ENCODE data around the gene SLC3A2. TPM values are rescaled to one million over a fixed set of nuclear protein-coding genes. Genes with fewer than 3 reads are reported as not detected.

SLC3A2 gene
- 100 to 1,000 TPM; 200 to 235 (median 207) TPM for total RNA-seq
- total RNA-seq (2013), result 94.4 TPM

DNA sequence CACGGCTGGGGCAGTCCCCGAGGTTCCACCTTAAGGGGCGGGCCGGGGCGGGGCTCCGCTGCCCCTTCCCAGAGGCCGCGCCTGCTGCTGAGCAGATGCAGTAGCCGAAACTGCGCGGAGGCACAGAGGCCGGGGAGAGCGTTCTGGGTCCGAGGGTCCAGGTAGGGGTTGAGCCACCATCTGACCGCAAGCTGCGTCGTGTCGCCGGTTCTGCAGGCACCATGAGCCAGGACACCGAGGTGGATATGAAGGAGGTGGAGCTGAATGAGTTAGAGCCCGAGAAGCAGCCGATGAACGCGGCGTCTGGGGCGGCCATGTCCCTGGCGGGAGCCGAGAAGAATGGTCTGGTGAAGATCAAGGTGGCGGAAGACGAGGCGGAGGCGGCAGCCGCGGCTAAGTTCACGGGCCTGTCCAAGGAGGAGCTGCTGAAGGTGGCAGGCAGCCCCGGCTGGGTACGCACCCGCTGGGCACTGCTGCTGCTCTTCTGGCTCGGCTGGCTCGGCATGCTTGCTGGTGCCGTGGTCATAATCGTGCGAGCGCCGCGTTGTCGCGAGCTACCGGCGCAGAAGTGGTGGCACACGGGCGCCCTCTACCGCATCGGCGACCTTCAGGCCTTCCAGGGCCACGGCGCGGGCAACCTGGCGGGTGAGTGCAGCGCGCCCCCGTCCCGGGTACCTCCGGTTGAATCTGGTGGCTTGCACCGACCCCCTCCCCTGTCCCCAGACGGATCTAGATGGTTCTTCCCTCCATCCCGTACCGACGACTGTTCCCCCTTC is at the start of gene SLC3A2:
TSS of gene SLC3A2 (plus strand) at position 94 of the 776 bp plus-strand sequence. CDS start at position 222, 128 bp downstream.
- H3K36me3 ChIP-seq (ENCODE audit: control insufficient read depth, insufficient read depth, low read length), result peaks cover 33% of the 10 kb centered on the region
- peak; percentile 88 to 94 for DNase-seq

DNA sequence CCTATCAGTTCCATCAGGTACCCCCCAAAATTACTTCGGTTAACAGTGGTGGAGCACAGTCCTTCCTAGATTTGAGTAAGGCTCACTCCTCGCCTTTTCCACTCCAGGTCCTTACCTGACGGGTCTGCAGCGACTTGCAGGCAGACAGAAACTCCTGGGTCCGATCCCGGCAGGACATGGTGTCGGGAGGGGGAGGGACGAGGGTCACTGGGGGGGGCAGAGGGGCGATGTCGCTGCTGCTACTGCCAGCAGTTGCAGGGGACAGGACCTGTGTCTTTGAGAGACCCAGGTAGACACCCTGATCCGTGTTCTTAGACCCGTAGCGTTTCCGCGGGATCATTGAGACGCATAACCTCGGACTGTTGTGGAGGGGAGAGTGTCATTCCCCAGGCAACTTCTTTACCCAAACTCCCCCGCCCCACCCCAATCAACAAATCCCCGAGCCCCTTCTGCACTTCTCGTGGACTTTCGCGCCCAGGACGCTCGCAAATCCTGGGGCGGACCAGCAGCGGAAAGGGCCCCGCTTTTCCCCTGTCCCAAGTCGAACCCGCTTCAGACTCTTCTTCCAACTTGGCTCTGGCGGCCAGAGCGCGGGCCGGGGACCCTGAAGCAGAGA is 49.7 kb upstream of the SLC3A2 start:
- no peaks in the 10 kb centered on the region for H3K36me3 Mint-ChIP-seq

More for the DNA sequence above, at the start of gene SLC3A2:
- Histone ChIP-seq H3K4me1 (ENCODE audit: control insufficient read depth, insufficient read depth, low read length) (peaks cover 36% of the 10 kb centered on the region), H3K4me3 (ENCODE audit: low read length) (peak within 1 kb of the TSS; percentile 100), H3K27ac (ENCODE audit: low read length) (peak within 1 kb of the TSS; percentile 90), H3K9me3 (ENCODE audit: control insufficient read depth, insufficient read depth, low read length) (no peaks in the 10 kb centered on the region), H3K27me3 (ENCODE audit: control insufficient read depth, insufficient read depth, low read length) (no peaks in the 10 kb centered on the region)
- Mint-ChIP-seq H3K36me3 (peaks cover 28% of the 10 kb centered on the region), H3K9me3 (no peaks in the 10 kb centered on the region), H3K4me1 (peaks cover 41 to 56% of the 10 kb centered on the region in 2 donors), H3K27me3 (ENCODE audit: low read depth in 2 of 2) (no peaks in the 10 kb centered on the region), H3K4me3 (peak within 1 kb of the TSS; percentile 100), H3K27ac (peak within 1 kb of the TSS; percentile 99)
- WGBS (ENCODE audit: insufficient coverage), result under 1% methylated on average over 69 of the region's 69 CpGs
- peak; percentile 72 to 89 (median 80) for ATAC-seq
- TF ChIP-seq, protein P1, sequence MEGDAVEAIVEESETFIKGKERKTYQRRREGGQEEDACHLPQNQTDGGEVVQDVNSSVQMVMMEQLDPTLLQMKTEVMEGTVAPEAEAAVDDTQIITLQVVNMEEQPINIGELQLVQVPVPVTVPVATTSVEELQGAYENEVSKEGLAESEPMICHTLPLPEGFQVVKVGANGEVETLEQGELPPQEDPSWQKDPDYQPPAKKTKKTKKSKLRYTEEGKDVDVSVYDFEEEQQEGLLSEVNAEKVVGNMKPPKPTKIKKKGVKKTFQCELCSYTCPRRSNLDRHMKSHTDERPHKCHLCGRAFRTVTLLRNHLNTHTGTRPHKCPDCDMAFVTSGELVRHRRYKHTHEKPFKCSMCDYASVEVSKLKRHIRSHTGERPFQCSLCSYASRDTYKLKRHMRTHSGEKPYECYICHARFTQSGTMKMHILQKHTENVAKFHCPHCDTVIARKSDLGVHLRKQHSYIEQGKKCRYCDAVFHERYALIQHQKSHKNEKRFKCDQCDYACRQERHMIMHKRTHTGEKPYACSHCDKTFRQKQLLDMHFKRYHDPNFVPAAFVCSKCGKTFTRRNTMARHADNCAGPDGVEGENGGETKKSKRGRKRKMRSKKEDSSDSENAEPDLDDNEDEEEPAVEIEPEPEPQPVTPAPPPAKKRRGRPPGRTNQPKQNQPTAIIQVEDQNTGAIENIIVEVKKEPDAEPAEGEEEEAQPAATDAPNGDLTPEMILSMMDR (IDR thresholded peaks at IDR 0.05), result peak; percentile 82
- intact Hi-C loops (cut with micrococcal nuclease), result loop anchor here (1.0 to 5.0 kb wide), 6 partner anchors 18 to 325 kb away; partner anchors contain the start of genes TMEM179B, TTC9C and TUT1

DNA sequence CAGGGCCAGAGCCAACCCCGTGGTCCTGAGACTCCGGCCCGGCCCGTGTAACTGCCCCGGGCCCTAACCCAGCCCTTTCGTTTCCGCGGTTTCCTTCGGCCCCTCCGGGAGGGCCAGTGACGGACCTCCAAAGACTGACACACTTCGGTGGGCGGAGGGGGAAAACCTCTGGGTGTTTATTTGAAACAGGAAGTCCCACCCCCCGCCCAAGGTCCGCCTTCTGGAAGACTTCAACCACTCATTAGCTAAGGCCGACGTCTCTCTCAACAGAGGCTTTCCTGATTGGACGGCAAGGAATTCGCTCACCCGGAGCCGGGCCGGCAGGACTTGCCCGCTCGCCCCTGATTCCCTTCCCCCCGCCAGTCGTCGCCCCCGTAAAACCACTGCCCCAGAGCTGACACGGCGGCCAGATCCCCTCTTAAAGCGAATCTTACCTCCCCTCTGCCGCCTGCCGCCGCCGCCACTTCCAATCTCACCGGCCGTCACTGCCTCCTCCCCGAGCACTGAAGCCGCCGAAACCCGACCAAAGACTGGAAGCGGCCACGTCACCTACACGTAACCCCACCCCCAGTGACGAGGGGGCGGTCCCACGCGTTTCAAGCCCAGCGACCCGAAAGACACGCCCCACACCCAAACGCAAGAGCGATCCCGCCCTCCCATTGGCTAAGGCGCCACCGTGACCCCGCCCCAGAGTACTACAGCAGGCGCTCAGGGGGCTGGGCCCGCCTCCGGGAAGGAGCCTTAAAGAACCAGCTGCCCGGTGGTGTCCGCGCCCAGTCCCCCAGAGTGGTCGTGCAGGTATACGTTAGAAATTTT is 49.0 kb upstream of the SLC3A2 start, which contains the start of gene STX5:
TSS of gene STX5 (minus strand) at position 532 of the 816 bp plus-strand sequence. CDS start 808 bp downstream, outside the sequence.
- H3K4me3 ChIP-seq (ENCODE audit: low read length), result peak within 1 kb of the TSS; percentile 87
- WGBS (ENCODE audit: insufficient coverage), result under 1% methylated on average over 65 of the region's 65 CpGs
- H3K27ac ChIP-seq (ENCODE audit: low read length), result peak within 1 kb of the TSS; percentile 93
- ATAC-seq (peak; percentile 90 to 98 (median 93)), DNase-seq (peak; percentile 100)
- Mint-ChIP-seq H3K27me3 (ENCODE audit: low read depth in 2 of 2) (no peaks in the 10 kb centered on the region), H3K4me3 (peak within 1 kb of the TSS; percentile 97), H3K36me3 (no peaks in the 10 kb centered on the region), H3K27ac (peak within 1 kb of the TSS; percentile 99 to 100), H3K4me1 (peaks cover 27 to 42% of the 10 kb centered on the region in 2 donors), H3K9me3 (no peaks in the 10 kb centered on the region)
- intact Hi-C loops (cut with micrococcal nuclease), result loop anchor here (1.0 to 2.0 kb wide), 3 partner anchors 8 to 105 kb away; partner anchors contain the start of genes HNRNPUL2, NXF1 and WDR74
- peaks cover 22% of the 10 kb centered on the region for H3K4me1 ChIP-seq (ENCODE audit: control insufficient read depth, insufficient read depth, low read length)
- TF ChIP-seq, protein P1 (IDR thresholded peaks at IDR 0.05), result no peak
- H3K9me3 ChIP-seq (ENCODE audit: control insufficient read depth, insufficient read depth, low read length), result no peaks in the 10 kb centered on the region
- H3K36me3 ChIP-seq (ENCODE audit: control insufficient read depth, insufficient read depth, low read length), result peaks cover 46% of the 10 kb centered on the region
- no peaks in the 10 kb centered on the region for H3K27me3 ChIP-seq (ENCODE audit: control insufficient read depth, insufficient read depth, low read length)

More for the DNA sequence above, 49.7 kb upstream of the SLC3A2 start:
- Mint-ChIP-seq H3K4me3 (peak overlapping the region; percentile 97), H3K4me1 (peaks cover 27 to 42% of the 10 kb centered on the region in 2 donors), H3K9me3 (no peaks in the 10 kb centered on the region), H3K27ac (peak overlapping the region; percentile 99 to 100), H3K27me3 (ENCODE audit: low read depth in 2 of 2) (no peaks in the 10 kb centered on the region)
- Histone ChIP-seq H3K4me3 (ENCODE audit: low read length) (peak overlapping the region; percentile 87), H3K27ac (ENCODE audit: low read length) (peak overlapping the region; percentile 93), H3K4me1 (ENCODE audit: control insufficient read depth, insufficient read depth, low read length) (peaks cover 22% of the 10 kb centered on the region), H3K36me3 (ENCODE audit: control insufficient read depth, insufficient read depth, low read length) (peaks cover 41% of the 10 kb centered on the region), H3K27me3 (ENCODE audit: control insufficient read depth, insufficient read depth, low read length) (no peaks in the 10 kb centered on the region), H3K9me3 (ENCODE audit: control insufficient read depth, insufficient read depth, low read length) (no peaks in the 10 kb centered on the region)
- intact Hi-C loops (cut with micrococcal nuclease), result loop anchor here (1.0 kb wide), 1 partner anchor 8 kb away; the partner anchor contains the start of gene WDR74
- TF ChIP-seq, protein P1 (IDR thresholded peaks at IDR 0.05), result no peak
- ATAC-seq (no peak), DNase-seq (peak in 1 of 2 donors; percentile 38)
- WGBS (ENCODE audit: insufficient coverage), result under 1% methylated on average over 31 of the region's 33 CpGs

All from natural killer cell (primary cell).